H1 (cell line): ENCODE measurements around the gene GFRA3.
"Not testable (repeated sequence)": the region's sequence is repeated elsewhere in the genome, so short reads cannot be mapped to it uniquely, and the experiment has no call there.

Experiments
- ATF3 ChIP-seq: IDR thresholded peaks from 2 replicates; pipeline ENCODE4 v1.6.1; 2011; ENCODE audit warnings: low read depth, mild to moderate bottlenecking, low read length; ENCODE audit not compliant: insufficient read depth
- BRCA1 ChIP-seq: IDR thresholded peaks from 2 replicates; pipeline ENCODE4 v1.6.1; 2012; ENCODE audit warnings: low read depth, low read length, improper control_type of control experiment
- CTCF ChIP-seq, 3 experiments: IDR thresholded peaks; 1 replicate in 2 of 3; 2 replicates in 1 of 3; pipeline versions ENCODE4 v1.5.1 to v1.6.1; 2011; ENCODE audit warnings: low read length in 3 of 3, mild to moderate bottlenecking in 3 of 3, inconsistent platforms in 2 of 3, low read depth in 1 of 3, moderate library complexity in 1 of 3; ENCODE audit not compliant: insufficient read depth in 1 of 3; ENCODE audit errors: control extremely low read depth in 1 of 3
- JUN ChIP-seq: IDR thresholded peaks from 2 replicates; pipeline ENCODE4 v1.6.1; 2011; ENCODE audit warnings: low read depth, mild to moderate bottlenecking, improper control_type of control experiment, low read length
- SP4 ChIP-seq: IDR thresholded peaks from 2 replicates; pipeline ENCODE4 v1.6.1; 2012; ENCODE audit warnings: low read length, inconsistent platforms
- SUZ12 ChIP-seq: fragments of 200-600 bp; sonication (generic); IDR thresholded peaks from 2 replicates; pipeline ENCODE4 v1.6.1; 2012; ENCODE audit warnings: mild to moderate bottlenecking, inconsistent platforms, low read length, moderate library complexity, mixed read lengths

GRCh38 chr5:138318211-138318610, 43.8 kb upstream of the GFRA3 start:
- not testable (repeated sequence) for TF ChIP-seq CTCF (IDR thresholded peaks at IDR 0.05; ENCODE audit: control extremely low read depth in 1 of 3, insufficient read depth in 1 of 3, low read depth in 1 of 3, low read length in 3 of 3); BRCA1; JUN; SP4; SUZ12; ATF3
